Measurements from ENCODE around the gene TMEM53. TPM values are rescaled to one million over a fixed set of nuclear protein-coding genes. Genes with fewer than 3 reads are reported as not detected.
A peak's percentile ranks its signal among the peaks of the same experiment; 100 is the strongest.

The TMEM53 gene
- total RNA-seq, 1 experiment from 2014 or later: 6.2 TPM

GRCh38 chr1:44660176-44660575 lies 14.1 kb downstream of the TMEM53 start:
- Histone ChIP-seq H4K91ac (ENCODE audit: insufficient read length, low read depth, low read length) (no peak overlapping the region), H4K5ac (ENCODE audit: insufficient read length, low read depth, low read length) (no peak overlapping the region), H2AK5ac (ENCODE audit: insufficient read length, low read length) (no peak overlapping the region), H2BK120ac (ENCODE audit: low read depth, low read length, poor library complexity, severe bottlenecking) (no peak overlapping the region), H3K27me3 (ENCODE audit: insufficient read depth, low read length) (no peaks in the 10 kb centered on the region), H3K4me2 (ENCODE audit: insufficient read depth, insufficient read length, low read length) (no peak overlapping the region), H2BK12ac (ENCODE audit: insufficient read length, low read depth, low read length) (no peak overlapping the region), H3K79me1 (ENCODE audit: insufficient read depth, low read depth, low read length, poor library complexity, severe bottlenecking) (no peaks in the 10 kb centered on the region), H3K23me2 (ENCODE audit: insufficient read length, low read depth, low read length, poor library complexity, severe bottlenecking) (no peaks in the 10 kb centered on the region), H2AFZ (ENCODE audit: low read length) (no peak overlapping the region), H3K14ac (ENCODE audit: insufficient read depth, low read length) (no peak overlapping the region; the same call in 1 of the 2 replicates), H3K4me1 (ENCODE audit: insufficient read depth, low read length) (peaks cover 4% of the 10 kb centered on the region; the same call in 1 of the 2 replicates), H3K56ac (ENCODE audit: insufficient read length, low read depth, low read length) (no peak overlapping the region), H3K23ac (ENCODE audit: insufficient read length, low read depth, low read length) (no peak overlapping the region), H3K9me3 (ENCODE audit: control insufficient read depth, low read depth, low read length) (no peaks in the 10 kb centered on the region), H2BK15ac (ENCODE audit: low read depth, low read length) (no peak overlapping the region), H3K18ac (ENCODE audit: insufficient read length, low read depth, low read length) (no peak overlapping the region), H4K20me1 (ENCODE audit: control insufficient read depth, insufficient read depth, insufficient read length) (no peaks in the 10 kb centered on the region), H3K9ac (ENCODE audit: extremely low read depth, insufficient read length, low read length) (no peak overlapping the region), H3K79me2 (ENCODE audit: insufficient read depth, low read length) (no peaks in the 10 kb centered on the region), H2BK5ac (ENCODE audit: insufficient read length, low read length) (no peak overlapping the region), H4K8ac (replicated peaks; ENCODE audit: insufficient read length, low read depth, low read length) (no peak overlapping the region), H3K27ac (ENCODE audit: insufficient read length, low read depth, low read length) (no peak overlapping the region), H2BK20ac (ENCODE audit: low read depth, low read length, poor library complexity, severe bottlenecking) (no peak overlapping the region), H3K4ac (ENCODE audit: low read depth, low read length) (no peak overlapping the region), H3T11ph (ENCODE audit: low read length) (no peak overlapping the region)
- WGBS (ENCODE audit: extremely low coverage, insufficient read length, low lambda C conversion rate): no CpG with 5 or more reads among the region's 9 CpGs
- H3K4me1 Mint-ChIP-seq: peaks cover 23 to 28% of the 10 kb centered on the region in 2 experiments
- H3K9me3 Mint-ChIP-seq: no peaks in the 10 kb centered on the region; a peak in 1 of 5 replicates
- no peaks in the 10 kb centered on the region for H3K27me3 Mint-ChIP-seq (ENCODE audit: low read depth)
- H3K27ac Mint-ChIP-seq: peak overlapping the region in 1 of 3 experiments; percentile 77; a peak in 1 of 7 replicates
- H3K4me3 Mint-ChIP-seq: no peak overlapping the region
- TF ChIP-seq, protein P1, sequence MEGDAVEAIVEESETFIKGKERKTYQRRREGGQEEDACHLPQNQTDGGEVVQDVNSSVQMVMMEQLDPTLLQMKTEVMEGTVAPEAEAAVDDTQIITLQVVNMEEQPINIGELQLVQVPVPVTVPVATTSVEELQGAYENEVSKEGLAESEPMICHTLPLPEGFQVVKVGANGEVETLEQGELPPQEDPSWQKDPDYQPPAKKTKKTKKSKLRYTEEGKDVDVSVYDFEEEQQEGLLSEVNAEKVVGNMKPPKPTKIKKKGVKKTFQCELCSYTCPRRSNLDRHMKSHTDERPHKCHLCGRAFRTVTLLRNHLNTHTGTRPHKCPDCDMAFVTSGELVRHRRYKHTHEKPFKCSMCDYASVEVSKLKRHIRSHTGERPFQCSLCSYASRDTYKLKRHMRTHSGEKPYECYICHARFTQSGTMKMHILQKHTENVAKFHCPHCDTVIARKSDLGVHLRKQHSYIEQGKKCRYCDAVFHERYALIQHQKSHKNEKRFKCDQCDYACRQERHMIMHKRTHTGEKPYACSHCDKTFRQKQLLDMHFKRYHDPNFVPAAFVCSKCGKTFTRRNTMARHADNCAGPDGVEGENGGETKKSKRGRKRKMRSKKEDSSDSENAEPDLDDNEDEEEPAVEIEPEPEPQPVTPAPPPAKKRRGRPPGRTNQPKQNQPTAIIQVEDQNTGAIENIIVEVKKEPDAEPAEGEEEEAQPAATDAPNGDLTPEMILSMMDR (conservative IDR thresholded peaks at IDR 0.05): no peak
- no peak for DNase-seq
- H3K36me3 Mint-ChIP-seq (ENCODE audit: insufficient read depth in 1 of 3, low read depth in 3 of 3): no peaks in the 10 kb centered on the region
